GM12875 (cell line): ENCODE results near the gene C17orf75.
"Not testable (repeated sequence)": the region's sequence is repeated elsewhere in the genome, so short reads cannot be mapped to it uniquely, and the experiment has no call there.

Source experiments
- H3K4me3 ChIP-seq: one replicate; pipeline ENCODE4 v1.5.1; 2011; ENCODE audit warnings: low read depth, low read length, control low read depth
- TF ChIP-seq, protein P1 (sequence below): IDR thresholded peaks from 2 replicates; pipeline ENCODE4 v1.5.1; 2011; ENCODE audit warnings: low read depth, mild to moderate bottlenecking, control low read depth, inconsistent platforms, low read length, moderate library complexity, borderline replicate concordance; ENCODE audit not compliant: insufficient read depth

C17orf75 gene

DNA sequence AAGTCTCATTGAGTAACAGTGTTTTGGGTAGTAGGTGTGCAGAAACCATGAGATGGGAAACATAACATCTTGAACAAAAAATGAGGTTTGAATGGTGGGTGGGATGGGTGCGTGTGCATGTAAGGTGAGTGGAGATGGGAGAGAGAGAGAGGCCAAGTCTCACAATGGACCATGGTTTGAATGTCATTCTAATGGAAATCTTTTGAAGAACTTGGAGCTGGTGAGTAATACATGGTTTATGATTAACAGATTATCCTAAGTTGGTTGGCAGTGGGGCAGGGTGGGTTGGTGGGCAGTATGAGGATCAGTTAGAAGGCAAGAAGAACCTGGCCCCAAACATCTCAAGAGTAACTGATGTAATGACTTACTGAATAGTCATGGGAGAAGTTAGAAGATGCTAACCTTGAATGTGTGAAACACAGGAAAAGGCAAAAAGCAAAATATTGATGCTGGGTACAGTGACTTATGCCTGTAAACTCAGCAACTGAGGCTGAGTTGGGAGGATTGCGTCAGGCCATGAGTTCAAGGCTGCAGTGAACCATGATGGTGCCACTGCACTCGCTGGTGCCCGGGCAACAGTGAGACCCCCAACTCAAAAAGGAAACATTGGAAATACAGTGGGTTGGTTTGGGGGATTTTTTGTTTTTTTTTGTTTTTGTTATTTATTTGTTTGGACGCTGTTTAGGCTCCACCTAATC lies 40.7 kb upstream of the C17orf75 start:
- TF ChIP-seq, protein P1, sequence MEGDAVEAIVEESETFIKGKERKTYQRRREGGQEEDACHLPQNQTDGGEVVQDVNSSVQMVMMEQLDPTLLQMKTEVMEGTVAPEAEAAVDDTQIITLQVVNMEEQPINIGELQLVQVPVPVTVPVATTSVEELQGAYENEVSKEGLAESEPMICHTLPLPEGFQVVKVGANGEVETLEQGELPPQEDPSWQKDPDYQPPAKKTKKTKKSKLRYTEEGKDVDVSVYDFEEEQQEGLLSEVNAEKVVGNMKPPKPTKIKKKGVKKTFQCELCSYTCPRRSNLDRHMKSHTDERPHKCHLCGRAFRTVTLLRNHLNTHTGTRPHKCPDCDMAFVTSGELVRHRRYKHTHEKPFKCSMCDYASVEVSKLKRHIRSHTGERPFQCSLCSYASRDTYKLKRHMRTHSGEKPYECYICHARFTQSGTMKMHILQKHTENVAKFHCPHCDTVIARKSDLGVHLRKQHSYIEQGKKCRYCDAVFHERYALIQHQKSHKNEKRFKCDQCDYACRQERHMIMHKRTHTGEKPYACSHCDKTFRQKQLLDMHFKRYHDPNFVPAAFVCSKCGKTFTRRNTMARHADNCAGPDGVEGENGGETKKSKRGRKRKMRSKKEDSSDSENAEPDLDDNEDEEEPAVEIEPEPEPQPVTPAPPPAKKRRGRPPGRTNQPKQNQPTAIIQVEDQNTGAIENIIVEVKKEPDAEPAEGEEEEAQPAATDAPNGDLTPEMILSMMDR, result no peak
- H3K4me3 ChIP-seq, result no peak overlapping the region

DNA sequence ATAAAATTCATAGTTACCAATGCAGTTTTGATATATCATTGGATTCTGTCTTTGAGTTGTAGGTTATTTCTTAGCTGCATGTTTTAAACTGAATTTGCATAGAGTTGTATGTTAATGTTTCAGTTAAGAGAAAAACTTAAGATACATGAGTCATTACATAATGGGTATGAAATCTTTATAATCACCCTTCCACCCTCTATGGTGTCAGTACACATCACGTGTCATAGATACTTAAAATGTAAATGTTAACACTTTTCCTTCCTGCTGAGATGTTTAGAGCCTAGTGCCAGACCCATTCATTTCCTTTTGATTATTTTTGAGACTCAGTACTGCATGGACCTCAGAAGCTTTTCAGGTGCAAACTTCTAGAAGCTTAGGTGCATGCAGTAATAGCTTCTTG lies 28.5 kb upstream of the C17orf75 start:
- TF ChIP-seq, protein P1, result no peak

DNA sequence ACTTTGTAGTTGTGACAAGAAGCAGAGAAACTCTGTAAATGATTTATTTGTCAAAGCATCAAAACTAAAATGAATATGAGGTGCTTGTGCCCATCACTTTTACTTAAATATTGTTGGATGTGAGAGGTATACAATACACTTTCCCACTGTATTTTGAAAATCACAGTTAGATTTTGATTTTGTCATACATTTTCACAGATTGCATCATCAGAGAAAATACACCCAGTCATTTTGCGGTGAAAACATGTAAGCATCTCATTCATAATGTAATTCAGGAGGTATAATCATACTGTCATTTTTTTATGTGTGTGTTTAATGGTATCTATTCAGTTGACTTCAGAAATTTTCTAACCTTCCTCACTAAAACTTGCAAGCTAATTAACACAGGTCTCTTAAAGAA lies 19.3 kb upstream of the C17orf75 start:
- TF ChIP-seq, protein P1, result no peak
- H3K4me3 ChIP-seq, result no peak overlapping the region

More for the DNA sequence above, 28.5 kb upstream of the C17orf75 start:
- no peak overlapping the region for H3K4me3 ChIP-seq

DNA sequence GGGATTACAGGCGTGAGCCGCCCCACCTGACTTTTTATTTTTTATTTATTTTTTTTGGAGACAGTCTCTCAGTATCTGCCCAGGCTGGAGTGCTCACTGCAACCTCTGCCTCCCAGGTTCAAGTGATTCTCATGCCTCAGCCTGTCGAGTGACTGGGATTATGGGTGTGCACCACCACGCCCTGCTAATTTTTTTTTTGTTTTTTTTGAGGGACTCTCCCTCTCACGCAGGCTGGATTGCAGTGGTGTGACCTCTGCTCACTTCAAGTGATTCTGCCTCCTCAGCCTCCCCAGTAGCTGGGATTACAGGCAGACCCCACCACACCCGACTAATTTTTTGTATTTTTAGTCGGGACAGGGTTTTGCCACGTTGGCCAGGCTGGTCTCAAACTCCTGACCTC lies 15.6 kb upstream of the C17orf75 start:
- no peak overlapping the region for H3K4me3 ChIP-seq
- TF ChIP-seq, protein P1, result no peak

DNA sequence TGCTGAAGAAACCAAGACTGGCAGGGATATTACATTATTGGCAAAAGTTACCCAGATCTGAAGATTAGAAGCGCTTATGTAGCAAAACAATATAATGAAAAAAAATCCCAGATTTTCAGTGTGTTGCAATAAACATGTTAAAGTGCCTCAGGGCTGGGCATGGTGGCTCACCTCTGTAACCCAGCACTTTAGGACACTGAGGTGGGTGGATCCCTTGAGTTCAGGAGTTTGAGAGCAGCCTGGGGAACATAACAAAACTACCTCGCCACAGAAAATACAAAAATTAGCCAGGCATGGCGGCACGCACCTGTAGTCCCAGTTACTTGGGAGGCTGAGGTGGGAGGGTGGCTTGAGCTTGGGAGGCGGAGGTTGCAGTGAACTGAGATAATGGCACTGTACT lies 14.8 kb upstream of the C17orf75 start:
- TF ChIP-seq, protein P1, result no peak
- H3K4me3 ChIP-seq, result no peak overlapping the region

DNA sequence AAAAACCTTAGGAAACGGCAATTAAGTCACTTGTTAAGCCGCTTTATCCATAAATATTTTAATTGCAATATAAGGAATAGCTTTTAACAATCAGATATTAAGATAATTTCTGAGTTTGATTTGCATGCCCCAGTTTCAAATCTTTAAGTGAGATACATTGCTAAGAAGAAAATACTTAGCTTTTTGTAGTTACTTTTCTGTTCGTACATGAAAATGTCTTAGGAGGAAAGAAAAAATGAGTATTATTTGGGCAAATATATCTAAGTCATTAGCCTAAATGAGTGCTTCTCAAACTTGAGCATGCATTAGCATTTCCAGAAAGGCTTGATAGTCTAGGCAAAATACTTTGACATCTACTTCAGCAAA lies 14.4 kb upstream of the C17orf75 start:
- H3K4me3 ChIP-seq, result no peak overlapping the region
- TF ChIP-seq, protein P1, result no peak

DNA sequence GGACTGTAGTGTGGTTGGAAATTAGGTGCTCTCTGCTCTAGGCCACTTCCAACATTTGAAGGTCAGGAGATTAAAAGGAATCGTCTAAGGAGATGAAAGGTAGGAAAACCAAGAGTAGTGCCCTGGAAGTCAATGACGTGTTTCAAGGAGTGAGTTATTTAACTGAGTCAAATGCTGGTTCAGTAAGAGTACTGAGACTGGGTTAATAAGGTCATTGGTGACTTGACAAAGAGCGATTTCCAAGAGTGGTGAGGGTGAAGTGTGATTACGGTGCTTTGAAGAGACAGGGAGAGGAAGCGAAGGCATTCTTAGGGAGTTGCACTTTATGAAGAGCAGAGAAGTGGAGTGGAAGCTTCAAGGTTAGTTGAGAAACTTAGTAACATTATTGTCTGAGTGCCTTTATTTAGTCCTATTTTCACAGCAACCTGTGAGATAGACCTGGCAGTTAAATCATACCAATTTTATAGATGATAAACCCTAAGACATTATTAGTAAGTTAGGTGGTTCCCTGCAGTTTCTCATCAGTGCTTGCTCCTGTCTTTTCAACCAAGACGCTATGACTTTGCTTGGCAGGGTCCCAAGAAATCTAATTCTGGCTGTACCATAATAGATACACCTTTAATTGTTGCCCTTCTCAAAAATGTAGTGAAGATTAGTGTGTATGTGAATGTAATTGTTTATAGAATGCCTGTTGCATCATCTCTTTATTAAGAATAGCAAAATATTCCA lies 13.8 kb upstream of the C17orf75 start:
- TF ChIP-seq, protein P1, result no peak
- H3K4me3 ChIP-seq, result no peak overlapping the region

DNA sequence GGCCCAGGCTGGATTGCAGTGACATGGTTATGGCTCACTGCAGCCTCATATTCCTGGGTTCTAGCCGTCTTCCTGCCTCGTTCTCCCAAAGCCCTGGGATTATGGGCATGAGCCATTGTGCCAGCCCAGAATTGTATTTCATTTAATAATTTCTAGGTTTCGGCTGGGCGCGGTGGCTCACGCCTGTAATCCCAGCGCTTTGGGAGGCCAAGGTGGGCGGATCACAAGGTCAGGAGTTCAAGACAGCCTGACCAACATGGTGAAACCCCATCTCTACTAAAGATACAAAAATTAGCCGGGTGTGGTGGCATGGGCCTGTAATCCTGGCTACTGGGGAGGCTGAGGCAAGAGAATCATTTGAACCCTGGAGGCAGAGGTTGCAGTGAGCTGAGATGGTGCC lies 10.8 kb upstream of the C17orf75 start:
- H3K4me3 ChIP-seq, result not testable (repeated sequence)
